ENCODE data around the gene CCDC9B. TPM values are rescaled to one million over a fixed set of nuclear protein-coding genes. Genes with fewer than 3 reads are reported as not detected.
A peak's percentile ranks its signal among the peaks of the same experiment; 100 is the strongest.

Gene CCDC9B
- total and polyA plus RNA-seq, 8 donors, result 0.58 to 39.3 (median 11.3) TPM

- peak overlapping the region; percentile 44 to 71 (median 51) for H3K4me3 ChIP-seq
- TF ChIP-seq EP300 (IDR thresholded peaks at IDR 0.05) (no peak), CTCF (IDR thresholded peaks at IDR 0.05) (no peak), POLR2A (IDR thresholded peaks at IDR 0.05) (no peak), POLR2AphosphoS5 (IDR thresholded peaks at IDR 0.05) (no peak)
- H3K9me3 ChIP-seq, result no peaks in the 10 kb centered on the region
- peaks cover 29 to 60% (median 41%) of the 10 kb centered on the region in 4 donors for H3K4me1 ChIP-seq
- WGBS, 5 donors, result 3 to 6% (median 4%) methylated on average over 39 to 51 of the region's 51 CpGs; no CpG with 5 or more reads in 1 of the 5 donors
- H3K36me3 ChIP-seq, result peaks cover 0 to 3% (median 0%) of the 10 kb centered on the region in 4 donors
- no peak for DNase-seq
- intact Hi-C loops (cut with DNase I; ENCODE audit: low total_unique reads), result loop anchor here (5.0 kb wide), 1 partner anchor 141 kb away; no protein-coding TSS in a partner anchor
- H3K27ac ChIP-seq, result no peak overlapping the region
- H3K27me3 ChIP-seq, result peaks cover 18 to 77% (median 53%) of the 10 kb centered on the region in 3 donors
These were observed 59.0 kb downstream of the CCDC9B start for GRCh38 chr15:40281801-40282146.

Other genes with a start within 250 kb of the CCDC9B start
- 10 to 100 TPM in 3 of 5 donors, 1 to 10 TPM in 2; 2.2 to 11.7 (median 10.7) TPM for gene BMF, start 232.1 kb downstream of the CCDC9B start, total RNA-seq
- 1 to 10 TPM; 3.8 to 6.5 (median 5.1) TPM for gene BMF, start 232.1 kb downstream of the CCDC9B start, polyA plus RNA-seq
- 10 to 100 TPM in 1 of 5 donors, 1 to 10 TPM in 4; 1.8 to 25.0 (median 4.6) TPM for gene BUB1B, start 179.9 kb downstream of the CCDC9B start, total RNA-seq
- gene BUB1B, start 179.9 kb downstream of the CCDC9B start, polyA plus RNA-seq, result 1 to 10 TPM; 1.6 to 5.6 (median 2.6) TPM
- 10 to 100 TPM in 3 of 5 donors, 1 to 10 TPM in 1, under 1 TPM in 1; under 0.01 to 91.9 (median 16.3) TPM for gene PAK6, start 101.9 kb downstream of the CCDC9B start, total RNA-seq
- 1 to 10 TPM; 1.8 to 7.7 (median 4.7) TPM for gene PAK6, start 101.9 kb downstream of the CCDC9B start, polyA plus RNA-seq
- under 1 TPM in 1 of 5 donors, not detected in 4; 0.37 TPM for gene ANKRD63, start 57.9 kb downstream of the CCDC9B start, total RNA-seq
- not detected for gene ANKRD63, start 57.9 kb downstream of the CCDC9B start, polyA plus RNA-seq
- gene PLCB2, start 33.0 kb downstream of the CCDC9B start, total RNA-seq, result 10 to 100 TPM in 3 of 5 donors, 1 to 10 TPM in 2; 3.5 to 12.5 (median 11.7) TPM
- gene PLCB2, start 33.0 kb downstream of the CCDC9B start, polyA plus RNA-seq, result 1 to 10 TPM; 5.3 to 5.6 (median 5.4) TPM
- gene INAFM2, start 17.2 kb downstream of the CCDC9B start, total RNA-seq, result 10 to 100 TPM; 16.4 to 65.2 (median 21.6) TPM
- gene INAFM2, start 17.2 kb downstream of the CCDC9B start, polyA plus RNA-seq, result 10 to 100 TPM in 1 of 3 donors, 1 to 10 TPM in 2; 3.4 to 20.5 (median 8.8) TPM
- gene PHGR1, start 10.1 kb upstream of the CCDC9B start, total RNA-seq, result 1,000 to 10,000 TPM in 1 of 5 donors, 10 to 100 TPM in 2, 1 to 10 TPM in 1, not detected in 1; 4.7 to 1,748 (median 37.2) TPM
- 1,000 to 10,000 TPM in 1 of 3 donors, 100 to 1,000 TPM in 2; 132 to 2,907 (median 156) TPM for gene PHGR1, start 10.1 kb upstream of the CCDC9B start, polyA plus RNA-seq
- 10 to 100 TPM in 1 of 5 donors, under 1 TPM in 3, not detected in 1; 0.29 to 10.1 (median 0.48) TPM for gene DISP2, start 17.3 kb upstream of the CCDC9B start, total RNA-seq
- gene DISP2, start 17.3 kb upstream of the CCDC9B start, polyA plus RNA-seq, result 1 to 10 TPM in 1 of 3 donors, under 1 TPM in 2; 0.15 to 1.7 (median 0.93) TPM
- 10 to 100 TPM in 3 of 5 donors, 1 to 10 TPM in 2; 4.0 to 15.6 (median 10.7) TPM for gene KNSTRN, start 41.8 kb upstream of the CCDC9B start, total RNA-seq
- 10 to 100 TPM; 13.9 to 16.3 (median 16.0) TPM for gene KNSTRN, start 41.8 kb upstream of the CCDC9B start, polyA plus RNA-seq
- 10 to 100 TPM; 40.9 to 78.1 (median 50.0) TPM for gene IVD, start 64.9 kb upstream of the CCDC9B start, total RNA-seq
- gene IVD, start 64.9 kb upstream of the CCDC9B start, polyA plus RNA-seq, result 10 to 100 TPM; 26.7 to 45.1 (median 34.8) TPM
- gene BAHD1, start 100.0 kb upstream of the CCDC9B start, total RNA-seq, result 10 to 100 TPM in 4 of 5 donors, 1 to 10 TPM in 1; 5.3 to 35.9 (median 16.7) TPM
- gene BAHD1, start 100.0 kb upstream of the CCDC9B start, polyA plus RNA-seq, result 1 to 10 TPM; 7.3 to 8.7 (median 7.5) TPM
- gene CHST14, start 130.0 kb upstream of the CCDC9B start, total RNA-seq, result 10 to 100 TPM in 2 of 5 donors, 1 to 10 TPM in 3; 2.5 to 14.6 (median 5.4) TPM
- gene CHST14, start 130.0 kb upstream of the CCDC9B start, polyA plus RNA-seq, result 1 to 10 TPM in 2 of 3 donors, under 1 TPM in 1; 0.92 to 7.4 (median 2.7) TPM
- 10 to 100 TPM; 12.3 to 39.4 (median 32.9) TPM for gene CCDC32, start 224.1 kb upstream of the CCDC9B start, total RNA-seq
- gene CCDC32, start 224.1 kb upstream of the CCDC9B start, polyA plus RNA-seq, result 10 to 100 TPM; 14.4 to 65.7 (median 28.1) TPM
- gene RPUSD2, start 228.4 kb upstream of the CCDC9B start, total RNA-seq, result 10 to 100 TPM in 1 of 5 donors, 1 to 10 TPM in 2, not detected in 2; 7.0 to 12.1 (median 8.1) TPM
- gene RPUSD2, start 228.4 kb upstream of the CCDC9B start, polyA plus RNA-seq, result 10 to 100 TPM in 1 of 3 donors, 1 to 10 TPM in 2; 5.6 to 11.9 (median 6.6) TPM

Measured in stomach (tissue), 9 donors.